Measurements from ENCODE around the gene RAP1GAP2. TPM values are rescaled to one million over a fixed set of nuclear protein-coding genes. Genes with fewer than 3 reads are reported as not detected.

RAP1GAP2 gene
- total RNA-seq, 4 donors from 2014 or later: 10.8 to 18.3 (median 12.6) TPM

GRCh38 chr17:3026125-3026855 is 230.1 kb downstream of the RAP1GAP2 start:
- peaks cover 25% of the 10 kb centered on the region for H3K36me3 ChIP-seq
- H3K4me1 ChIP-seq: peaks cover 9% of the 10 kb centered on the region
- peak; percentile 49 to 77 for DNase-seq (ENCODE audit: low spot score in 2 of 2)

DNA sequence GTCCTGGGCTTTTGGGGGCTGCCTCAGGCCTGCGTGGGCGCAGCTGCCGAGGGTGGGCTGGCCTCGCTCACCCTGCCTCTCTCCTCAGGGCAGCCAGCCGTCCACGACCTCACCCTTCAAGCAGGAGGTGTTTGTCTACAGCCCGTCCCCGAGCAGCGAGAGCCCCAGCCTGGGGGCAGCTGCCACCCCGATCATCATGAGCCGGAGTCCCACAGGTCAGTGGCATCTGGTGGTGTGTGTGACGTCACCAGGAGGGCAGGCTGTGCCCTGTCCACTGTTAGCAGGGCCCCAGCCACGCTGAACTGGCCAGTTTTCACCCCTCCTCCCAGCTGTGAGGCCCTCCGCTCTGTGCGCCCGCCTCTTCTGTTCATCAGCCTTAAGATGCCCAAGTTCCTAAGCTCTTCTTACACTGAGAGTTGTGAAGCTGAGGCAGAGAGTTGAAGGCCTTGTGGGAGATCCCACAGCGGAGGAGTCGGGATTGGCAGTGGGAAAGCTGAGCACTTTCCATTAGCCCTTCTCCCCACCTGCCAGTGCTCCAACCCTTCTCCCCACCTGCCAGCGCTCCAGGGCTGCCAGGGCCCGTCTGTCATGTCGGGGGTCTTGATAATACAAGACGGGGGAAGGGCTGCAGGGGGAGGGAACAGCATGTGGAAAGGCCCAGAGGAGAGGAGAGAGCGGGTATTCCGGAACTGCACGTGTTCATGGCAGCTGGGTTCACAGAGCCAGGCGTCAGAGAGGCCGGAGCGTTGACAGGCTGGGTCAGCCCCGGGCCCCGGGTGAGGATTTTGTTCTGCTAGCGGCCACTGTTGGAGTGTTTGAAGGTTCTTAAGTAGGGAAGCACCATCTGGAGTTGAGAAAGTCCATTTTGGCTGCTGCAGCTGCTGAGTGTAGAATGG is 230.9 kb downstream of the RAP1GAP2 start:
- Histone ChIP-seq H3K27me3 (no peaks in the 10 kb centered on the region), H3K36me3 (peaks cover 19% of the 10 kb centered on the region), H3K4me1 (peaks cover 9% of the 10 kb centered on the region), H3K27ac (no peak overlapping the region), H3K4me3 (no peak overlapping the region), H3K9me3 (no peaks in the 10 kb centered on the region)
- WGBS: 83% methylated on average over 26 of the region's 31 CpGs
- TF ChIP-seq EP300 (IDR thresholded peaks at IDR 0.05) (no peak), POLR2A (IDR thresholded peaks at IDR 0.05) (no peak), POLR2AphosphoS5 (IDR thresholded peaks at IDR 0.05) (no peak)
- TF ChIP-seq, protein P1, sequence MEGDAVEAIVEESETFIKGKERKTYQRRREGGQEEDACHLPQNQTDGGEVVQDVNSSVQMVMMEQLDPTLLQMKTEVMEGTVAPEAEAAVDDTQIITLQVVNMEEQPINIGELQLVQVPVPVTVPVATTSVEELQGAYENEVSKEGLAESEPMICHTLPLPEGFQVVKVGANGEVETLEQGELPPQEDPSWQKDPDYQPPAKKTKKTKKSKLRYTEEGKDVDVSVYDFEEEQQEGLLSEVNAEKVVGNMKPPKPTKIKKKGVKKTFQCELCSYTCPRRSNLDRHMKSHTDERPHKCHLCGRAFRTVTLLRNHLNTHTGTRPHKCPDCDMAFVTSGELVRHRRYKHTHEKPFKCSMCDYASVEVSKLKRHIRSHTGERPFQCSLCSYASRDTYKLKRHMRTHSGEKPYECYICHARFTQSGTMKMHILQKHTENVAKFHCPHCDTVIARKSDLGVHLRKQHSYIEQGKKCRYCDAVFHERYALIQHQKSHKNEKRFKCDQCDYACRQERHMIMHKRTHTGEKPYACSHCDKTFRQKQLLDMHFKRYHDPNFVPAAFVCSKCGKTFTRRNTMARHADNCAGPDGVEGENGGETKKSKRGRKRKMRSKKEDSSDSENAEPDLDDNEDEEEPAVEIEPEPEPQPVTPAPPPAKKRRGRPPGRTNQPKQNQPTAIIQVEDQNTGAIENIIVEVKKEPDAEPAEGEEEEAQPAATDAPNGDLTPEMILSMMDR (IDR thresholded peaks at IDR 0.05): no peak
- peak; percentile 52 to 72 for DNase-seq (ENCODE audit: low spot score in 2 of 2)

More at GRCh38 chr17:3026125-3026855, 230.1 kb downstream of the RAP1GAP2 start:
- H3K4me3 ChIP-seq: no peak overlapping the region
- no peaks in the 10 kb centered on the region for H3K9me3 ChIP-seq
- 84% methylated on average over 16 of the region's 26 CpGs for WGBS
- no peak overlapping the region for H3K27ac ChIP-seq
- no peaks in the 10 kb centered on the region for H3K27me3 ChIP-seq
- TF ChIP-seq, protein P1 (IDR thresholded peaks at IDR 0.05): no peak

- Histone ChIP-seq H3K4me3 (no peak overlapping the region), H3K27ac (no peak overlapping the region), H3K36me3 (peaks cover 17% of the 10 kb centered on the region), H3K9me3 (no peaks in the 10 kb centered on the region), H3K27me3 (no peaks in the 10 kb centered on the region), H3K4me1 (peaks cover 9% of the 10 kb centered on the region)
- 81% methylated on average over 18 of the region's 18 CpGs for WGBS
- TF ChIP-seq POLR2AphosphoS5 (IDR thresholded peaks at IDR 0.05) (no peak), POLR2A (IDR thresholded peaks at IDR 0.05) (no peak), EP300 (IDR thresholded peaks at IDR 0.05) (no peak)
- TF ChIP-seq, protein P1 (IDR thresholded peaks at IDR 0.05): no peak
- DNase-seq (ENCODE audit: low spot score in 2 of 2): peak; percentile 19 to 56
Observed at GRCh38 chr17:3027786-3028532, 231.7 kb downstream of the RAP1GAP2 start.

DNA sequence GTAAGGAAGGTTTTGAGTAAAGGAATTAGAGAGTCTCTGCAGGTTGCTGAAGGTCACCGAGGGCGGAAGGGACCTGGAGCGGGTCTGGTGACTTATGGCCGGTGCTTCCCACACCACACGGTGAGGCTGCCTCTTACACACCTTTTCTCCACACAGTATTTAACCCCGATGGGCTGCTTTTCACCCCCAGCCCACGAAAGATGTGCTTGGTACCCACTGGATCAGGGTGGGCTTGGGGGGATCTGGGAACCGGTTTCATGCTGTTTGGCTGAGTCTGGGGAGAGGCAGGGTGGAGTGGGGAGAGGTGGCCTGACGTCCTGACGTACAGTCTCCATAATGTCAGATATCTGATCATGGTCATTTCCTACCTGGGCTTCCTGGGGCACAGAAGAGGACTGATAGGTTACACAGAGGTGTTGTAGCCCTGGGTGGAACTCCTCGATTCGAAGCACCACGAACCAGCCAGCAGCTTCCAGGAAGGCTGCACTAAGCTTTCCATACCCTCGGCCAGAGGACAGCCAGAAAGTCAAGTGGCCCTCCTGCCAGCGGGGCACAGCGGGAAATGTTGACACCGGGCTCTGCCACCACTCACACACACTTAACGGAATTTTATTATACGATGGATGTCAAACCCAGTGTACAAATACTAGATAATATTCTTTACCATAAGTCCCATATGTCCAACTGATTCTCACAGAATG is 233.1 kb downstream of the RAP1GAP2 start:
- H3K27me3 ChIP-seq: no peaks in the 10 kb centered on the region
- DNase-seq (ENCODE audit: low spot score in 2 of 2): peak; percentile 56 to 68
- peaks cover 17% of the 10 kb centered on the region for H3K36me3 ChIP-seq
- peaks cover 9% of the 10 kb centered on the region for H3K4me1 ChIP-seq
- no peak overlapping the region for H3K27ac ChIP-seq
- no peak overlapping the region for H3K4me3 ChIP-seq
- TF ChIP-seq, protein P1 (IDR thresholded peaks at IDR 0.05): no peak
- no peak for TF ChIP-seq POLR2A (IDR thresholded peaks at IDR 0.05)
- no peak for TF ChIP-seq POLR2AphosphoS5 (IDR thresholded peaks at IDR 0.05)
- no peak for TF ChIP-seq EP300 (IDR thresholded peaks at IDR 0.05)
- 86% methylated on average over 15 of the region's 19 CpGs for WGBS
- no peaks in the 10 kb centered on the region for H3K9me3 ChIP-seq
